Stimulated activated naive CD4-positive, alpha-beta T cell treated with Interleukin-2 at 50 U/mL for 16 hours (primary cell): ENCODE data around the gene CPPED1.
"Not testable (repeated sequence)": the region's sequence is repeated elsewhere in the genome, so short reads cannot be mapped to it uniquely, and the experiment has no call there.

Source experiments
- DNase-seq: peaks from one replicate; lab custom pipeline; 2025; lab: John Stamatoyannopoulos, UW

Gene CPPED1

GRCh38 chr16:12803203-12804093 lies at the start of gene CPPED1:
CPPED1 (minus strand) TSS chr16:12803887; CDS start chr16:12803776, 111 bp downstream.
- DNase-seq, result peak; percentile 94

- DNase-seq, result no peak
Measured at GRCh38 chr16:12850186-12850585, 46.5 kb upstream of the CPPED1 start.

DNA sequence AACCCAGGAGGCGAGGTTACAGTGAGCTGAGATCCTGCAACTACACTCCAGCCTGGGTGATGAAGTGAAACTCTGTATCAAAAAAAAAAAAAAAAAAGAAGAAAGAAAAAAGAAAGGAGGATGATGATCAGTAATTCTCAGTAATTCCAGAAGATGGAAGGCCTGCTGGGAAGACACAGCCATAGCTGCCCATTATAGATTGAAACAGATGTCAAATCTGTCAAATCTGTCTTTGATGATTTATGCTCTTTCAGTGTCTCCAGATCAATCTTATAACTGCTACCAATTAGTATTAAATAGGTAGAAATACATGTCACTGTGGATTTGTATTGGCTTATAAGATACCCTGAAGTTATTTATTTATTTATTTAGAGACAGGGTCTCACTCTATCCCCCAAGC lies 42.9 kb upstream of the CPPED1 start:
- no peak for DNase-seq

DNA sequence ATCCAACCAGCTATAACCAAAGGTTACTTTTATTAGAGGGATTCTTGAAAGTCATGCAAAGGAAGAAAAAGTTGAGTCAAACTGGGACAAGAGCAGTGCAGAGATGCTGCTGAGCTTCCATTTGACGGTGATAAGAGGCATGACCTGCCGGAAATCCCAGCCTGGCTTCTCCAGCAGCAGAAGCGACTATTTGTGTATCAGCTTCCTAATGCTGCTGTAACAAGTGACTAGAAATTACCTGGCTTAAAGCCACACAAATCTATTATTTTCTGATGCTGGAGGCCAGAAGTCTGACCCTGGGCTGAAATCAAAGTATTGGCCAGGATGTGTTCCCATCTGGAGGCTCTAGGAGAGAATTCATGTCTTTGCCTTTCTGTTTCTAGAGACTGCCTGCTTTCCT lies 41.6 kb upstream of the CPPED1 start:
- no peak for DNase-seq

DNA sequence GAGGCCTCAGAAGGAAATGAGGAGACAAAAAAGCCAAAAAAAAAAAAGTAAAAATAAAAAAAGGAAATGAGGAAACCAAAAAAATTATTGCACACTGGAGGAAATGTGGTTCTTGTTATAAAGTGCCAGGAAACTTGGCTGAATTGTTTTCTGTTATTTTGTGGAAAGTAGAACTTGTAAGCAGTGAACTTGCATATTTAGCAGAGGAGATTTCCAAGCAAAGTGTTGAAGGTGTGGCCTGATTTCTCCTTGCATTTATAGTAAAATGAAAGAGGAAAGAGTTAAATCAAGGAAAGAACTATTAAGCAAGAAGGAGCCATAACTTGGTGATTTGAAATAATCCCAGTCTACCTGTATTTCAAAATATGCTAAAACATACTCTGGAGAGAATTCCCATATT lies 34.1 kb upstream of the CPPED1 start:
- DNase-seq, result no peak

DNA sequence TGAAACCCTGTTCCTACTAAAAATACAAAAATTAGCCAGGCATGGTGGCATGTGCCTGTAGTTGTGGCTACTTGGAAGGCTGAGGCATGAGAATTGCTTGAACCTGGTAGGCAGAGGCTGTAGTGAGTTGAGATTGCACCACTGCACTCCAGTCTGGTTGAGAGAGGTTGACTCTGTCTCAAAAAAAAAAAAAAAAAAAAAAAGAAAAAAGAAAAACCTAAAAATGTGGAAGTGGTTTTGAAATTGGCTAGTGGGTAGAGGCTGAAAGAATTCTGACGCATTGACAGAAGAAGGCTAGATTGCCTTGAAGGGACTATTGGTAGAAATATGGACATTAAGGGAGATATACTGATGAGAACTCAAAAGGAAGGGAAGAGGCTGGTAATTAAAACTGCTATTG lies 33.6 kb upstream of the CPPED1 start:
- no peak for DNase-seq

GRCh38 chr16:12833926-12834325 lies 30.2 kb upstream of the CPPED1 start:
- no peak for DNase-seq

GRCh38 chr16:12829096-12829888 lies 25.6 kb upstream of the CPPED1 start:
- DNase-seq, result no peak

DNA sequence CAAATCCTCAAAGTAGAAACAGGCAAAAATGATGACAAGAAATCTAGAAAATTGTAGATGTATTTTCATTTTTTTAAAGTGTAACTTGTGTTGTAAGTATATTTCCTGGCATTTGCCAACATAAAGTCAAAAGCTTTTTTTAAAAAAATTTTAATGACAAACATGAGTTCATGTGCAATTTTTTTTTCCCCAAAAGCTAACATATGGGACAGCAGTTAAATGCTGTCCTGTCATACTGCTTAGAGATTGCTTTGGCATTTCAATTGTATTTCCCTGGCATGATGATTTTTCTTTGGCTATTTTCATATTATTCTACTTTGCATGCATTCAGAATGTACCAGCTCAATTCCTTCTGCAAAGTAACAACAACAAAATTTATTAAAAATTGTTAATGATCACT lies 24.5 kb upstream of the CPPED1 start:
- no peak for DNase-seq

DNA sequence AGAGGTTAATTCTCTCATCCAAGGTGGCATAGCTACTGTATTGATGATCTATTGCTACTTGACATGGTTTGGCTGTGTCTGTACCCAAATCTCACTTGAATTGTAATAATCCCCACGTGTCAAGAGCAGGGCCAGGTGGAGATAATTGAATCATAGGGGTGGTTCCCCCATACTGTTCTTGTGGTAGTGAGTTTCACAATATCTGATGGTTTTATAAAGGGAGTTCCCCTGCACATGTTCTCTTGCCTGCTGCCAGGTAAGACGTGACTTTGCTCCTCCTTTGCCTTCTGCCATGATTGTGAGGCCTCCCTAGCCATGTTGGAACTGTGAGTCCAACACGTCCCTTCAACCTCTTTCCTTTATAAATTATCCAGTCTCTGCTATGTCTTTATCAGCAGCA lies 22.9 kb upstream of the CPPED1 start:
- DNase-seq, result no peak

GRCh38 chr16:12819126-12820117 lies 15.7 kb upstream of the CPPED1 start:
- DNase-seq, result peak; percentile 66

DNA sequence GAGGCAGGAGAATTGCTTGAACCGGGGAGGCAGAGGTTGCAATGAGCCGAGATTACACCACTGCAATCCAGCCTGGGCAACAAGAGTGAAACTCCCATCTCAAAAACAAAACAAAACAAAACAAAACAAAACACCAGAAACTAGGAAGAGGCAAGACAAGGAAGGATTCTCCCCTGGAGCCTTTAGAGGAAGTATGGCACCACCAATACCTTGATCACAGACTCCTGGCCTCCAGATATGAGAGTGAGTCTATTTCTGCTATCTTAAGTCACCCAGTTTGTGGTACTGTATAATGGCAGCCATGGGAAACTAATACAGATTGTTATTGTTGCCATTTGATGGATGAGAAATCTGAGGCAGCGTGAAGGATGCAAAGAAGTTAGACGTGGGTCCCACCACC lies 14.6 kb upstream of the CPPED1 start:
- DNase-seq, result no peak

DNA sequence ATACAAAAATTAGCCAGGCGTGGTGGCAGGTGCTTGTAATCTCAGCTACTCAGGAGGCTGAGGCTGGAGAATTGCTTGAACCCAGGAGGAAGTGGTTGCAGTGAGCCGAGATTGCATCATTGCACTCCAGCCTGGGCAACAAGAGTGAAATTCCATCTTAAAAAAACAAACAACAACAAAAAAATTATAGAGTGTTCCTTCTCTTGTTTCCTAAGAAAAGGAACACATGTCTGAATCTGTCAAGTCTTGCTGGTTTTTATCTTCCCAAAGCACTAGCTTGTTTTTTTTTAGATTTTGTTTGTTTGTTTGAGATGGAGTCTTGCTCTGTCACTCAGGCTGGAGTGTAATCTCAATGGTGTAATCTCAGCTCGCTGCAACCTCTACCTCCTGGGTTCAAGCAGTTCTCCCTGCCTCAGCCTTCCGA lies 13.1 kb upstream of the CPPED1 start:
- DNase-seq, result not testable (repeated sequence)

DNA sequence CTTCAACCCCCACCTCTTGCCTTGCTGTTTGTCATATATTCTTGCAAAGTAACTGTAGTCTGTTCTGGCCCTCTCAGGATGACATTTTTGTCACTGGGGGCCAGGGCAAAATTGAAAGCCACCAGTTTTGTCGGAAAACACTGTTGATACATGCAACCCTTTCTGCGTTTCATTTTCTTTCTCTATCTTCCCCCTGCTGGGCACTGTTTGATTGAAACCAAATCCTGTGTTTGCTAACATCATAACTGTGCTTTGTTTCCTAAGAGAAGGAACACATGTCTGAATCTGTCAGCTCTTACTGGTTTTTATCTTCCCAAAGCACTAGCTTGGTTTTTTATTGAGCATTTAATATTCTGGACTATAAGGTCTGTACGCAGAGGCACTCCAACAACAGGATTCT lies 11.7 kb upstream of the CPPED1 start:
- DNase-seq, result no peak

- not testable (repeated sequence) for DNase-seq
Measured at GRCh38 chr16:12813734-12814133, 10.0 kb upstream of the CPPED1 start.

DNA sequence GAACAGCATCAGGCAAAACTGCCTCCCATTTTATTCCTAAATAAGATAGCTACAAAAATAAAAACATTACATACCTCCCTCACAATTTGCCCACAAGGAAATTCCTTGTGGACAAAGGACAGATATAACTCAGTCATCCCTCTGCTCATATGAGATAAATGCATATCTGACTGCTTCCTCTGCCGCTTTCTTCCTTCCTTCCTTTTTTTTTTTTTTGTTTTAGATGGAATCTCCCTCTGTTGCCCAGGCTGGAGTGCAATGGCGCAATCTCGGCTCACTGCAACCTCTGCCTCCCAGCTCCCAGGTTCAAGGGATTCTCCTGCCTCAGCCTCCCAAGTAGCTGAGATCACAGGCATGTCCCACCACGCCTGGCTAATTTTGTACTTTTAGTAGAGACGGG lies 9.6 kb upstream of the CPPED1 start:
- not testable (repeated sequence) for DNase-seq

- DNase-seq, result no peak
Measured at GRCh38 chr16:12811441-12812383, 8.0 kb upstream of the CPPED1 start.

DNA sequence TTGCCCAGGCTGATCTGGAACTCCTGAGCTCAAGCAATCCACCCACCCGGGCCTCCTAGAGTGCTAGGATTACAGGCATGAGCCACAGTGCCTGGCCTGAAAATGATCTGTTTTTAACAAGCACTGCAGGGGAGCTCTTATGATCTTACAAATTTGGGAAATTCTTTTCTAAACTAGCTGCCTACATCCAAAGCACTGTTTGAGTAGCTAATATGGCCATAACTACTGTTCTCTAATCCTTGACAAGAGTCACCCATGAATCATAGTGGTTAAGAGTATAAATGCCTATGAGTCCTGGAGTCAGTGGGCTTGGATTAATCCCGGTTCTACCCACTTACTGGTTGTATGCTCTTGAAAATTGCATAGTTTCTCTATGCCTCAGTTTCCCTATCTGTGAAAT lies 1.4 kb upstream of the CPPED1 start:
- no peak for DNase-seq

DNA sequence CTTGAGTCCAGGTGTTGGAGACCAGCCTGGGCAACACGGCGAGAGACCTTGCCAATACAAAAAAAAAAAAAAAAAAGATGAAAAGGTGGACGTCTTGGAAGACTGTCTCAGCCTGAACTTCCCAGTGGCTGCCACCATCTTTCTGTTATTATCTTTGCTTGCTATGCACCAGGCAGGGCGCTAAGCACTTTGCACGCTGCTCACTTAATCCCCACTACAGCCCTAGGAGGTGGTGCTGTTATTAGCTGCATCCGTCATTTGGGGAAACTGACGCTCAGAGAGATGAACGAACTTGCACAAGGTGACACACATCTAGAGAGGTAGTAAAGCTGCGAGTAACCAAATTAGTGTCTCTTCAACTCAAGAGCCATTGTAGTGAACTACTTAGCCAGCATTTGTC lies 708 bp upstream of the CPPED1 start:
- no peak for DNase-seq

DNA sequence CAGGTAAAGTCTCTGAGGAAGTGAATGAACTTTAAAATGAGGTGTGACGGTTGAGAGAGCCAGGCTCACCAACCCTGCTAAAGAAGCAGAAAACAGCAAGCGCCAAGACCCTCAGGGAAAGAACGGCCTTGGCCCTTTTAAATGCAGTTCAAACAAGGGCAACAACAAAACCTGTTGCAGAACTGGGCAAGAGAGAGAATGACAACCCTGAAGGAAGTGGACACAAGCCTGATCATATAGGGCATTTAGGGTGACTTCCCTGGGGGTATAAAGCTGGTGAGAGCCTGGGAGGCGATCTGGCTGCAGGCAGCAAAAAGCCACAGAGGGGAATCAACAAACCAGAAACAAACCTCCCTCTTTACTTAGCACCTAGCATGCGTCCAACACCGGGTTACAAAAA lies 1.0 kb downstream of the CPPED1 start:
- no peak for DNase-seq

- no peak for DNase-seq
Measured at GRCh38 chr16:12802048-12802447, 1.6 kb downstream of the CPPED1 start.
